VCaP (cell line): ENCODE results near the gene RSPH4A.
"Not testable (repeated sequence)": the region's sequence is repeated elsewhere in the genome, so short reads cannot be mapped to it uniquely, and the experiment has no call there.

Experiments
- H3K27ac ChIP-seq: fragments of 450-650 bp; 2 replicates; pipeline ENCODE4 v1.5.1; 2017
- CTCF ChIP-seq: fragments of 450-650 bp; conservative IDR thresholded peaks from 2 replicates; pipeline ENCODE4 v1.5.1; 2017; ENCODE audit warnings: mild to moderate bottlenecking, moderate library complexity

Gene RSPH4A

DNA sequence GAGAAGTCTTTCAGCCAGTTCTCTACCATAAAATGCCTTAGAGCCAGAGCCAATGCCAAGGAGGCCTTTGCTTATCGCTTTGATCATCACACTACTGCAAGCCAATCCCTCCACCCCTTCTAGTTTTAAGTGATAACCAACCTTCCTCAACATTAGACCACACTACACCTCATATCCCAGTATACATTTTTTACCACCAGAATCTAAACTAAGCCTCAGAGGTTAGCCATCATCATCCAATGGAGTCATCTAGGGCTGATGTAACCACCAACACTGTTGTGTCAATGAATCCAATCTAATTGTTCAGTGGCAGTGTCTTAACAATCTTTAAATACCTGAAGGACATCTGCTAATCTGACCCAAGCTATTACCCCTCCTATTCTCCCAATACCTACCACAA lies 45.9 kb downstream of the RSPH4A start:
- H3K27ac ChIP-seq = no peak overlapping the region
- TF ChIP-seq CTCF = no peak

DNA sequence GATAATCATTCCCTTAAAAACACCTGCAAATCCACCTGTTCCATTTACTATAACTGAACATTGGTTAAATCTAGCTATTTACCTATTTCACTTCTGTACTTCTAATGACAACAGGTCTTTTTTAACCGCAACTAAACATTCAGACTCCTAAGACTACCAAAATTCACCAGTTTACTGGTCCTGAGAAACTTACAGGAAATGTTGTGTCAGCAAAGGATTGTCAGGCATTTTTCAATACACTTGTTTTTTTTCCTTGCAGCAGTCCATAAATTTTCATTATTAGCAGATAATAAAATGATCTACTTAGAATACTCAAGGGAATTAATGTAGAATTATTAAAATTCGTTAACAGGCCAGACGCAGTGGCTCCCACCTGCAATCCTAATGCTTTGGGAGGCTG lies 47.0 kb downstream of the RSPH4A start:
- TF ChIP-seq CTCF = no peak
- H3K27ac ChIP-seq = no peak overlapping the region

- not testable (repeated sequence) for H3K27ac ChIP-seq
These were observed 47.9 kb downstream of the RSPH4A start for GRCh38 chr6:116664169-116664568.

DNA sequence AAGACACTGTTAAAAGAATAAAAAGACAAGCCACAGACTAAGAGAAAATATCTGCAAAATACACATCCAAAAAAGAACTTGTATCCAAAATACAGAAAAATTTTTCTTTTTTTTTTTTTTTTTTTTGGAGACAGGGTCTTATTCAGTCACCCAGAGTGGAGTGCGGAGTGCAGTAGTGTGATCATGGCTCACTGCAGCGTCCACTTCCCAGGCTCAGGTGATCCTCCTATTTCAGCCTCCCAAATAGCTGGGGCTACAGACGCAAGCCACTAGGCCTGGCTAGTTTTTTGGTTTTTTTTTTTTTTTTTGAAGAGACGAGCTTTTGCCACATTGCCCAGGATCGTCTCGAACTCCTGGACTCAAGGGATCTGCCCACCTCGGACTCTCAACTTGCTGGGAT lies 49.2 kb downstream of the RSPH4A start:
- no peak overlapping the region for H3K27ac ChIP-seq
- no peak for TF ChIP-seq CTCF

GRCh38 chr6:116666869-116667268 lies 50.6 kb downstream of the RSPH4A start:
- H3K27ac ChIP-seq = peak overlapping the region; percentile 65; the same call in 1 of the 2 replicates
- no peak for TF ChIP-seq CTCF

- no peak for TF ChIP-seq CTCF
- peak overlapping the region; percentile 65 for H3K27ac ChIP-seq
These were observed 51.3 kb downstream of the RSPH4A start for GRCh38 chr6:116667623-116668022.

DNA sequence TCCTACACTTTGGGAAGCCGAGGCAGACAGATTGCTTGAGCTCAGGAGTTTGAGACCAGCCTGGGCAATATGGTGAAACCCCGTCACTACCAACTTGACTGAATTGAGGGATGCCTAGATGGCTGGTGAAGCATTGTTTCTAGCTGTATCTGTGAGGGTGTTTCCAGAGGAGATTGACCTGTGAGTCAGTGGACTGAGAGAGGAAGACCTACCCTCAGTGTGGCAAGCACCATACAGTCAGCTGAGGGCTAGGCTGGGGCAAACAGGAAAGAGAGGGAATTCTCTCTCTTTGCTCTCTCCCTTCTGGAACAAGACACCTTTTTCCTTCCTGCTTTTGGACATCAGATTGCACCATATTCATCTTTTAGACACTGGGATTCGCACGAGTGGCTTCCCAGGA lies 56.0 kb downstream of the RSPH4A start:
- no peak overlapping the region for H3K27ac ChIP-seq
- TF ChIP-seq CTCF = no peak

DNA sequence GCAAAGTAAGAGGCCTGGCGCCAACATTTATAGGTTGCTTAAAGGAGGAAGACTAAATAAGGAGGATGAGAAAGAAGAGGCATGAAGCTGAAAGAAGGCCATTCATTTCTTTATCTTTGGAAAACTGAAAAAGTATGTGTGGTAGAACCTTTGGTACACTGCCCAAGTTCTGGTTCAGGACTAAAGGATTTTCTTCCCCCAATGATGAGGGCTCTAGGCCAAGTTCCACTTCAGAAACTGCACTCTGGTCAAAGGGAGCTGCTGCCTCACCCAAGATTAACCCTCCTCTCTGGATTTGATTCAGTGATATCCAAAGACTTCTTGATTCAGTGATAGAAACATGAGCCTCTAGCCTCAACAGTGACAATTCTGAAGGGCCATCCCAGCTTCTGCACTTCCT lies 59.7 kb downstream of the RSPH4A start:
- H3K27ac ChIP-seq = no peak overlapping the region
- no peak for TF ChIP-seq CTCF
